ENCODE measurements around the gene SKAP2.

The SKAP2 gene

DNA sequence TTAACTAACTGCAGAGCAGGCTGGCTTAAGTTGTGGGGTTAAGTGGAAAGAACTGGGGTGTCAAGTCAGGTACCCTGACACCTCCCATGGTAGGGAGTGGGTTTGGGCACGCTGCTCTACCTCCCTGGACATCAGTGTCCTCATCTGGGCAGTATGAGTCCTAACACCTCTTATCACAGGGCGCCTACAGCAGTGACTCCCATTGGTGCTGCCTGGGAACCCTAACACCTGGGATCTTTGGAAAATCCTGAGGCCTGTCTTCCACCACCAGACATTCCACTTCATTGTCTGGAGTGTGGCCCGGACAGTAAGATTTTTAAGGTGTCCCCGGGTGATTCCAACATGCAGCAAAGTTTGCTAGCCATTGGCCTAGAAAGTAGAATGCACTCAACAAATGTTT lies 239.1 kb downstream of the SKAP2 start:
- H3K9ac ChIP-seq, result no peak overlapping the region
- H2AFZ ChIP-seq, result no peak overlapping the region
- no peaks in the 10 kb centered on the region for H3K27me3 ChIP-seq (ENCODE audit: control insufficient read depth, insufficient read depth, low read length)
- H3K4me3 ChIP-seq (ENCODE audit: low read depth, low read length), result no peak overlapping the region
- H3K4me1 ChIP-seq, result no peaks in the 10 kb centered on the region
- TF ChIP-seq, protein P1, sequence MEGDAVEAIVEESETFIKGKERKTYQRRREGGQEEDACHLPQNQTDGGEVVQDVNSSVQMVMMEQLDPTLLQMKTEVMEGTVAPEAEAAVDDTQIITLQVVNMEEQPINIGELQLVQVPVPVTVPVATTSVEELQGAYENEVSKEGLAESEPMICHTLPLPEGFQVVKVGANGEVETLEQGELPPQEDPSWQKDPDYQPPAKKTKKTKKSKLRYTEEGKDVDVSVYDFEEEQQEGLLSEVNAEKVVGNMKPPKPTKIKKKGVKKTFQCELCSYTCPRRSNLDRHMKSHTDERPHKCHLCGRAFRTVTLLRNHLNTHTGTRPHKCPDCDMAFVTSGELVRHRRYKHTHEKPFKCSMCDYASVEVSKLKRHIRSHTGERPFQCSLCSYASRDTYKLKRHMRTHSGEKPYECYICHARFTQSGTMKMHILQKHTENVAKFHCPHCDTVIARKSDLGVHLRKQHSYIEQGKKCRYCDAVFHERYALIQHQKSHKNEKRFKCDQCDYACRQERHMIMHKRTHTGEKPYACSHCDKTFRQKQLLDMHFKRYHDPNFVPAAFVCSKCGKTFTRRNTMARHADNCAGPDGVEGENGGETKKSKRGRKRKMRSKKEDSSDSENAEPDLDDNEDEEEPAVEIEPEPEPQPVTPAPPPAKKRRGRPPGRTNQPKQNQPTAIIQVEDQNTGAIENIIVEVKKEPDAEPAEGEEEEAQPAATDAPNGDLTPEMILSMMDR (IDR thresholded peaks at IDR 0.05), result no peak
- H3K4me2 ChIP-seq (ENCODE audit: low read length), result no peak overlapping the region
- no peaks in the 10 kb centered on the region for H3K79me2 ChIP-seq
- H3K36me3 ChIP-seq (ENCODE audit: control insufficient read depth, insufficient read depth, low read length), result no peaks in the 10 kb centered on the region
- no peaks in the 10 kb centered on the region for H3K9me3 ChIP-seq (ENCODE audit: control insufficient read depth, low read length)
- no peak overlapping the region for H3K27ac ChIP-seq

DNA sequence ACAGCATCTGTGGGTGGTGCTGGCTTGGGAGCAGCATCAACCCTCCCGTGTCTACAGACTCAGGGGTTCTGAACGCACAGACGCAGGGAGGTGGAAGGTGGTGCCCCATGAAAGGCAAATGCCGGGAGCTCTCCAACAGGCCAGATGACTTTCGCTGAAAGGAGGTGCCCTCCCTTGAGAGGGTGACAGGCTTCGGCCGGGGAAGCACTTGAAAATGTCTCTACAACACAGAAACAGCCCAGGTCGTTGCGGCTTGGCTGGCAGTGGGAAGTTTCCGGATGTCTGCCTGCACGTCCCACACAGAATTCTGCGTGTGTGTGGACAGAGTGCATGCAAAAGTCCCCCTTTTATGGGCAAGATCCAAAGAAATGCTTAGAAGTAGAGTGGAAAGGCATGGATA lies 239.6 kb downstream of the SKAP2 start:
- Histone ChIP-seq H3K4me3 (ENCODE audit: low read depth, low read length) (no peak overlapping the region), H3K36me3 (ENCODE audit: control insufficient read depth, insufficient read depth, low read length) (no peaks in the 10 kb centered on the region), H2AFZ (no peak overlapping the region), H3K9me3 (ENCODE audit: control insufficient read depth, low read length) (no peaks in the 10 kb centered on the region), H3K79me2 (no peaks in the 10 kb centered on the region), H3K4me2 (ENCODE audit: low read length) (no peak overlapping the region), H3K4me1 (no peaks in the 10 kb centered on the region), H3K27me3 (ENCODE audit: control insufficient read depth, insufficient read depth, low read length) (no peaks in the 10 kb centered on the region), H3K9ac (no peak overlapping the region), H3K27ac (no peak overlapping the region)
- TF ChIP-seq, protein P1 (IDR thresholded peaks at IDR 0.05), result no peak

DNA sequence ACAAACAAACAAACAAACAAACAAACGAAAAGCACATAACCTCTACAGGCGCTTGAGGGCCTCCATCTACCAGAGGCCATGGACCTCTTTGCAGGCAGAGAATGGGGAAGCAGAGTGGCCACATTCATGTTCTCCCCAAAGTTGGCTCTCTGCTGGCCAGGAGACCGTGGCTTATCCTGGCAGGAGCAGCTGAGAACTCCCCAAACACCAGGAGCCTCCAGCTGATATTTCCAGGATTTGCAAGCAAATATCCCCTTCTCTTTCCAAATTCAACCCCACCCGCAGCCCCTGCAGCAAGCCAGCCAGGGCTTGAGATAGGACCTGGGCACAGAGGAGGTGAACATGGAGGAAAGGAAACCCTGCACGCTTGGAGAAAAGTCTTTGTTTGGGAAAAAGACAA lies 240.0 kb downstream of the SKAP2 start:
- Histone ChIP-seq H3K9me3 (ENCODE audit: control insufficient read depth, low read length) (no peaks in the 10 kb centered on the region), H3K36me3 (ENCODE audit: control insufficient read depth, insufficient read depth, low read length) (no peaks in the 10 kb centered on the region), H3K9ac (no peak overlapping the region), H3K4me2 (ENCODE audit: low read length) (no peak overlapping the region), H2AFZ (no peak overlapping the region), H3K79me2 (no peaks in the 10 kb centered on the region), H3K4me1 (no peaks in the 10 kb centered on the region), H3K4me3 (ENCODE audit: low read depth, low read length) (no peak overlapping the region), H3K27ac (no peak overlapping the region), H3K27me3 (ENCODE audit: control insufficient read depth, insufficient read depth, low read length) (no peaks in the 10 kb centered on the region)
- TF ChIP-seq, protein P1 (IDR thresholded peaks at IDR 0.05), result no peak

DNA sequence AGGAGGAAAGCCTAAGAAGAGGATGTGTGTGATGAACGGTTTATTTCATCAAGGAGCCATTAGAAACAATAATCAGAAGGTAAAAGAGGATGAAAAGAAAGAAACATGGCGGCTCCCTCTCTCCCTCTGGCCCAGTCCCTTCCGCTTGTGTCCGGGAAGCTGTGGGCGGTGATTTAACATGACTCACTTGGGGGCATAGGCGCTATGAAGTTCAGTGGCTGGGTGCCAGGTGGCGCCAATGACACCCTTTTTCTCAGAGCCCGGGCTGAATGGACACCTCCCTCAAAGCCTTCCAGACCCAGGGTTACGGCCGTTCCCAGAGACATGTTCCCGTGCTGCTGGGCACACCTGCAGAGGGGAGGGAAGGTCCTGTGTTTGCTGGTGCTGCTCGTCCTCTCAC lies 244.0 kb downstream of the SKAP2 start:
- Histone ChIP-seq H3K4me2 (ENCODE audit: low read length) (no peak overlapping the region), H3K36me3 (ENCODE audit: control insufficient read depth, insufficient read depth, low read length) (no peaks in the 10 kb centered on the region), H3K27me3 (ENCODE audit: control insufficient read depth, insufficient read depth, low read length) (no peaks in the 10 kb centered on the region), H2AFZ (no peak overlapping the region), H3K9me3 (ENCODE audit: control insufficient read depth, low read length) (no peaks in the 10 kb centered on the region), H3K27ac (no peak overlapping the region), H3K4me3 (ENCODE audit: low read depth, low read length) (no peak overlapping the region), H3K9ac (no peak overlapping the region), H3K4me1 (no peaks in the 10 kb centered on the region), H3K79me2 (no peaks in the 10 kb centered on the region)
- TF ChIP-seq, protein P1 (IDR thresholded peaks at IDR 0.05), result no peak

DNA sequence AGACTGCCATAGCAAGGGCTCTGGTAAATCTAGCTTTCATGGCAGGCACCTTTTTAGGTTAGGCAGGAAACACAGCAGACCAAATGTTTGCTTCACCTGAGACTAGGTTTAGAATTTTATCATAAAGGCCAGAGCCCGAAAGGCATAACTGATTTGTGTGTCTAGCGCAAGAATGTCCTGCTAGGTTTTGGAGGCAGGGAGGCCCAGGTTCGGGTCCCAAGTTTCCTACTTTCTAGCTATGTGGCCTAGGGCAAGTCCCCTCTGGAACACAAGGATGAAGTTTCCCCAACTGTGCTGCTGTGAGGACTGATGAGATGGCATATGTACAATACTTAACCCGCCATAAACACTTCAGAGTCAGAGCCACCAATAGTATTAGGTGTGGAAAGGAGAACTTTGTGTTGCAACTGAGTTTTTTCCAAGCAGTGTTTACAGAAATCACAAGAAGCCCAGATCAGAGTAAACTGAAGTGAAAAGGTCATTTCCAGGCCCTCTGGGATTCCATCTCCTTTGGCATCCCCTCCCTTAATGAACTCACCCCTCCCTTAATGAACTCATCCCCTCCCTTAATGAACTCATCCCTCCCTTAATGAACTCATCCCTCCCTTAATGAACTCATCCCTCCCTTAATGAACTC lies 244.9 kb downstream of the SKAP2 start:
- H3K4me3 ChIP-seq (ENCODE audit: low read depth, low read length), result no peak overlapping the region
- no peaks in the 10 kb centered on the region for H3K79me2 ChIP-seq
- no peaks in the 10 kb centered on the region for H3K9me3 ChIP-seq (ENCODE audit: control insufficient read depth, low read length)
- no peak overlapping the region for H3K4me2 ChIP-seq (ENCODE audit: low read length)
- no peak overlapping the region for H3K27ac ChIP-seq
- H3K36me3 ChIP-seq (ENCODE audit: control insufficient read depth, insufficient read depth, low read length), result no peaks in the 10 kb centered on the region
- no peak overlapping the region for H3K9ac ChIP-seq
- H2AFZ ChIP-seq, result no peak overlapping the region
- TF ChIP-seq, protein P1 (IDR thresholded peaks at IDR 0.05), result no peak
- H3K27me3 ChIP-seq (ENCODE audit: control insufficient read depth, insufficient read depth, low read length), result no peaks in the 10 kb centered on the region
- no peaks in the 10 kb centered on the region for H3K4me1 ChIP-seq

All from parathyroid adenoma (tissue), 2 donors.